ENCODE measurements around the gene METTL17.
A peak's percentile ranks its signal among the peaks of the same experiment; 100 is the strongest.

Gene METTL17

GRCh38 chr14:21026274-21026987, 36.7 kb downstream of the METTL17 start:
- Histone ChIP-seq H3K36me3 (ENCODE audit: insufficient read depth, low read length) (no peaks in the 10 kb centered on the region), H3K4me3 (ENCODE audit: low read length) (no peak overlapping the region), H3K9ac (ENCODE audit: low read depth, low read length) (no peak overlapping the region), H3K4me2 (ENCODE audit: low read length) (no peak overlapping the region), H3K27me3 (ENCODE audit: control insufficient read depth, insufficient read depth, low read length) (peaks cover 75% of the 10 kb centered on the region), H3K9me3 (replicated peaks; ENCODE audit: low read length) (no peaks in the 10 kb centered on the region), H3K4me1 (ENCODE audit: control insufficient read depth, insufficient read depth, low read length) (no peaks in the 10 kb centered on the region)

DNA sequence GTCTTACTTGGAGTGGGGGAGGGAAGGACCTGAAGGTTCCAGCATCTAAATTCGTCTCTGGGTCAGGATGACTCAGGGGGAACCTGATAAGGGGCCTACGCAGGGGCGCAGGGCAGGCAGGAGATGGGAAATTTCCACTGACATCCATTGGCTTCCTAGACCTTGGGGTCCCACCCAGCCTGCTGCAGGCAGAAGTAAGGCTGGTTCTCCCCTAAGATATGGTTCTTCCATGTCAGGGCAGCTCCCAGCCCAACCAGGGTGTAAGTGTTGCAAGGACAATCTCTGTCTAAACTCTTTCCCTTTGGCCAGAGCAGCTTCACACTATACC, 37.2 kb downstream of the METTL17 start:
- Histone ChIP-seq H3K9me3 (replicated peaks; ENCODE audit: low read length) (no peaks in the 10 kb centered on the region), H3K27me3 (ENCODE audit: control insufficient read depth, insufficient read depth, low read length) (peaks cover 75% of the 10 kb centered on the region), H3K4me2 (ENCODE audit: low read length) (no peak overlapping the region), H3K9ac (ENCODE audit: low read depth, low read length) (no peak overlapping the region), H3K36me3 (ENCODE audit: insufficient read depth, low read length) (no peaks in the 10 kb centered on the region), H3K4me1 (ENCODE audit: control insufficient read depth, insufficient read depth, low read length) (no peaks in the 10 kb centered on the region), H3K4me3 (ENCODE audit: low read length) (no peak overlapping the region)

- H3K9ac ChIP-seq (ENCODE audit: low read depth, low read length): no peak within 1 kb of the TSS
- H3K9me3 ChIP-seq (replicated peaks; ENCODE audit: low read length): no peaks in the 10 kb centered on the region
- no peak within 1 kb of the TSS for H3K4me2 ChIP-seq (ENCODE audit: low read length)
- no peak within 1 kb of the TSS for H3K4me3 ChIP-seq (ENCODE audit: low read length)
- H3K27me3 ChIP-seq (ENCODE audit: control insufficient read depth, insufficient read depth, low read length): peaks cover 75% of the 10 kb centered on the region
- H3K4me1 ChIP-seq (ENCODE audit: control insufficient read depth, insufficient read depth, low read length): no peaks in the 10 kb centered on the region
- H3K36me3 ChIP-seq (ENCODE audit: insufficient read depth, low read length): no peaks in the 10 kb centered on the region
Measured at GRCh38 chr14:21029917-21030316, 40.1 kb downstream of the METTL17 start, which contains the start of gene TPPP2. TSS of gene TPPP2 (plus strand) at chr14:21030217. CDS start at chr14:21030582, 365 bp downstream.

DNA sequence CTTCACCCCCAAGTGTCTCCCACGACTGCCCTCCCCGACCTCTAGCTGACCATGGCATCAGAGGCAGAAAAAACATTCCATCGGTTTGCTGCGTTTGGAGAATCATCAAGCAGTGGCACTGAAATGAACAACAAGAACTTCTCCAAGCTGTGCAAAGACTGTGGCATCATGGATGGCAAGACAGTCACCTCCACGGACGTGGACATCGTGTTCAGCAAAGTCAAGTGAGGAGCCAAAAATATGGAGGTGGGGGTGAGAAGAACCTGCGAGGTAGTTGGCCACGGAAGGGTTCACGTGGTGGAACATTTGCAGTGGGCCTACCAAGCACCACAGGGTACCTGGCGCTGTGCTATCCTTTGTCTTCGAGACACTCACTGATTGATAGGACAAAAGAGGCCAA, 40.8 kb downstream of the METTL17 start:
- Histone ChIP-seq H3K4me1 (ENCODE audit: control insufficient read depth, insufficient read depth, low read length) (no peaks in the 10 kb centered on the region), H3K9ac (ENCODE audit: low read depth, low read length) (no peak overlapping the region), H3K36me3 (ENCODE audit: insufficient read depth, low read length) (no peaks in the 10 kb centered on the region), H3K9me3 (replicated peaks; ENCODE audit: low read length) (no peaks in the 10 kb centered on the region), H3K27me3 (ENCODE audit: control insufficient read depth, insufficient read depth, low read length) (peaks cover 74% of the 10 kb centered on the region), H3K4me3 (ENCODE audit: low read length) (no peak overlapping the region), H3K4me2 (ENCODE audit: low read length) (no peak overlapping the region)

GRCh38 chr14:21032326-21033132, 42.7 kb downstream of the METTL17 start:
- peaks cover 67% of the 10 kb centered on the region for H3K27me3 ChIP-seq (ENCODE audit: control insufficient read depth, insufficient read depth, low read length)
- H3K4me3 ChIP-seq (ENCODE audit: low read length): no peak overlapping the region
- no peak overlapping the region for H3K4me2 ChIP-seq (ENCODE audit: low read length)
- H3K9ac ChIP-seq (ENCODE audit: low read depth, low read length): no peak overlapping the region
- H3K9me3 ChIP-seq (replicated peaks; ENCODE audit: low read length): no peaks in the 10 kb centered on the region
- H3K36me3 ChIP-seq (ENCODE audit: insufficient read depth, low read length): no peaks in the 10 kb centered on the region
- H3K4me1 ChIP-seq (ENCODE audit: control insufficient read depth, insufficient read depth, low read length): no peaks in the 10 kb centered on the region

GRCh38 chr14:21033133-21033698, 43.4 kb downstream of the METTL17 start:
- Histone ChIP-seq H3K9me3 (replicated peaks; ENCODE audit: low read length) (no peaks in the 10 kb centered on the region), H3K36me3 (ENCODE audit: insufficient read depth, low read length) (no peaks in the 10 kb centered on the region), H3K4me1 (ENCODE audit: control insufficient read depth, insufficient read depth, low read length) (no peaks in the 10 kb centered on the region), H3K9ac (ENCODE audit: low read depth, low read length) (no peak overlapping the region), H3K4me2 (ENCODE audit: low read length) (no peak overlapping the region), H3K27me3 (ENCODE audit: control insufficient read depth, insufficient read depth, low read length) (peaks cover 70% of the 10 kb centered on the region), H3K4me3 (ENCODE audit: low read length) (no peak overlapping the region)

DNA sequence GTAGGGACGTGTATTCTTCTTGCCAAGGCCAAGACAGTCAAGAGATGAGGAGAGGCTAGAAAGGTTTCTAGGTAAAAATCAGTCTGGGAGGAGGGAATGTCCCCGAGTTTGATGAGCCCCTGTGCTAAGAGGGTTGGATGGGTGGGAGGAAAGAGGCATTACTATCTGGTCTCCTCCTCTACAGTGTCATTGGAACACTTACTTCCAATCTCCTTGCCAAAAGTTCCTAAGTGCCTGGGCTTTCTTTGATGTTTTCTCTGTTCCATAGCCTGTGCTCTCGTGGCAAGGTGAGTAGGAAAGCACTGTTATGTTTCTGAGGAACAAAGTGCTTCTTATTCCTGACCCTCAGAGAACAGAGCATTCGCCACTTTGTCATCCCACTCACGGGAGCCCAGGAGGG, 44.9 kb downstream of the METTL17 start, which contains the start of gene RNASE13:
RNASE13 (minus strand) TSS at position 101 of the 400 bp plus-strand sequence. CDS start 519 bp downstream, outside the sequence.
- H3K4me3 ChIP-seq (ENCODE audit: low read length): no peak within 1 kb of the TSS
- peaks cover 72% of the 10 kb centered on the region for H3K27me3 ChIP-seq (ENCODE audit: control insufficient read depth, insufficient read depth, low read length)
- no peaks in the 10 kb centered on the region for H3K9me3 ChIP-seq (replicated peaks; ENCODE audit: low read length)
- H3K4me1 ChIP-seq (ENCODE audit: control insufficient read depth, insufficient read depth, low read length): peaks cover 12% of the 10 kb centered on the region
- no peak within 1 kb of the TSS for H3K9ac ChIP-seq (ENCODE audit: low read depth, low read length)
- H3K36me3 ChIP-seq (ENCODE audit: insufficient read depth, low read length): no peaks in the 10 kb centered on the region
- no peak within 1 kb of the TSS for H3K4me2 ChIP-seq (ENCODE audit: low read length)

GRCh38 chr14:21036751-21037150, 47.0 kb downstream of the METTL17 start:
- no peak overlapping the region for H3K9ac ChIP-seq (ENCODE audit: low read depth, low read length)
- H3K9me3 ChIP-seq (replicated peaks; ENCODE audit: low read length): no peaks in the 10 kb centered on the region
- H3K4me1 ChIP-seq (ENCODE audit: control insufficient read depth, insufficient read depth, low read length): peaks cover 19% of the 10 kb centered on the region
- H3K4me2 ChIP-seq (ENCODE audit: low read length): no peak overlapping the region
- H3K4me3 ChIP-seq (ENCODE audit: low read length): no peak overlapping the region
- peaks cover 51% of the 10 kb centered on the region for H3K27me3 ChIP-seq (ENCODE audit: control insufficient read depth, insufficient read depth, low read length)
- H3K36me3 ChIP-seq (ENCODE audit: insufficient read depth, low read length): no peaks in the 10 kb centered on the region

DNA sequence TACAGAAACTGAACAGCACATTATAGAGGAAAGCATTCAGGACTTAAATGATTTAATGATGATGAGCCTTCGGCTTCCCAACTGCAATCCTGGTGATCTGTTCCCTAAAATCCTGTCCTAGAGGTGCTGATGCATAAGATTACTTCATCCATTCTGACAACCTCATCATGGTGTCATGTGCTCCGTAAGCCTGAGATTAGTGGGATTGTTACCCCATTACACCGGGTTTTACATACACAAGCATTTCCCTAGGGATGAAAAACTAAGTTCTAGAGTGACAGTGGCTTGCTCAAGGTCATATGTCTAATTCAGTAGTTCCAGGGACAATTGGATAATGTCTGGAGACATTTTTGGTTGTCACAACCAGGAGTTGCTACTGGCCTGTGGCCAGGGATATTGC, 47.4 kb downstream of the METTL17 start:
- Histone ChIP-seq H3K4me1 (ENCODE audit: control insufficient read depth, insufficient read depth, low read length) (peaks cover 24% of the 10 kb centered on the region), H3K4me2 (ENCODE audit: low read length) (no peak overlapping the region), H3K27me3 (ENCODE audit: control insufficient read depth, insufficient read depth, low read length) (peaks cover 47% of the 10 kb centered on the region), H3K36me3 (ENCODE audit: insufficient read depth, low read length) (no peaks in the 10 kb centered on the region), H3K9me3 (replicated peaks; ENCODE audit: low read length) (no peaks in the 10 kb centered on the region), H3K9ac (ENCODE audit: low read depth, low read length) (no peak overlapping the region), H3K4me3 (ENCODE audit: low read length) (no peak overlapping the region)

GRCh38 chr14:21038441-21039422, 49.0 kb downstream of the METTL17 start:
- Histone ChIP-seq H3K27me3 (ENCODE audit: control insufficient read depth, insufficient read depth, low read length) (peaks cover 43% of the 10 kb centered on the region), H3K9me3 (replicated peaks; ENCODE audit: low read length) (no peaks in the 10 kb centered on the region), H3K9ac (ENCODE audit: low read depth, low read length) (no peak overlapping the region), H3K4me1 (ENCODE audit: control insufficient read depth, insufficient read depth, low read length) (peaks cover 39% of the 10 kb centered on the region), H3K4me3 (ENCODE audit: low read length) (no peak overlapping the region), H3K36me3 (ENCODE audit: insufficient read depth, low read length) (no peaks in the 10 kb centered on the region), H3K4me2 (ENCODE audit: low read length) (peak overlapping the region; percentile 43)
